GM18505 (cell line): Measurements from ENCODE around the gene GLIPR1L2.
"Not testable (repeated sequence)": the region's sequence is repeated elsewhere in the genome, so short reads cannot be mapped to it uniquely, and the experiment has no call there.

ENCODE experiments used
- ATAC-seq: cut with Tn5 transposase; IDR thresholded peaks from one replicate; pipeline ENCODE4 v1.9.1; 2021; ENCODE audit not compliant: unreplicated experiment
- POLR2A ChIP-seq: IDR thresholded peaks from 4 replicates; pipeline ENCODE4 v1.6.1; 2011; ENCODE audit warnings: borderline replicate concordance; ENCODE audit not compliant: insufficient read depth, insufficient read length; ENCODE audit errors: extremely low read depth

The GLIPR1L2 gene

DNA sequence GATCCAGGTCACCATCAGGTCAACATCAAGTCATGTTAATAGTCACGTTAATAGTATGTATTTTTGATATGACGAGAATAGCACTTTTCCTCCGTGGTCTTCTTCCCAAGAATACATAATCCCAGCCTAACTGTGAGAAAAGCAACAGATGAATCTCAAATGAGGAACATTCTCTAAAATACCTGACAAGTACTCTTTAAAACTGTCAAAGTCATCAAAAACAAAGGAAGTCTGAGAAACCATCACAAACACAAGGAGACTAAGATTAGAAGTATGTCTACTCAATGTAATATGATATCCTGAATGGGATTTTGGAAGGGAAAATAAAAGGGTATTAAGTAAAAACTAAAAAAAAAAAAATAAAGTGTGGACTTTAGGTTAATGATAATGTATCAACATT is 52.8 kb downstream of the GLIPR1L2 start:
- ATAC-seq, result no peak
- TF ChIP-seq POLR2A, result no peak

DNA sequence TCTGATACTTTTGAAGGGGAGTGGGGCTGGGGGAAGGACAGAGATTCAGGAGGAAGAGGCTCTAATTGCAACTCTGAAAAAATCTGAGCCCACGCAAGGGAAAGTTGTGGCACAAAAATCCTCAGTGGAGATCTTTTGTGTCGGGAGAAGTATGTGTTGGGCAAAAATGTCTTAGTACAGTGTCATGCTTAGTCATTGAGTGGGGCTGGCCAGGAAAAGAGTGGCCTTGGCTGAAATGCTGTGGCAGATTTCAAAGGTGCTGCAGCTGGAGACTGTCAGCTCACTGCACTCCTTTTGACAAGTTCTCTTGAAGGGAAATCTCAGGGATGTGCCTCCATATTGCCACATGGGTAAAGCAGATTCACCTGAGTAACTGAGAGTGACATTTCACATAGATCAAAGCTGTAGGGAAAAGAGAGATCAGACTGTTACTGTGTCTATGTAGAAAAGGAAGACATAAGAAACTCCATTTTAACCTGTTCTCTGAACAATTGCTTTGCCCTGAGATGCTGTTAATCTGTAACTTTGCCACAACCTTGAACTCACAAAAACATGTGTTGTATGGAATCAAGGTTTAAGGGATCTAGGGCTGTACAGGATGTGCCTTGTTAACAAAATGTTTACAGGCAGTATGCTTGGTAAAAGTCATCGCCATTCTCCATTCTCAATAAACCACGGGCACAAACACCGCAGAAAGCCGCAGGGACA is 53.7 kb downstream of the GLIPR1L2 start:
- TF ChIP-seq POLR2A, result no peak
- no peak for ATAC-seq

DNA sequence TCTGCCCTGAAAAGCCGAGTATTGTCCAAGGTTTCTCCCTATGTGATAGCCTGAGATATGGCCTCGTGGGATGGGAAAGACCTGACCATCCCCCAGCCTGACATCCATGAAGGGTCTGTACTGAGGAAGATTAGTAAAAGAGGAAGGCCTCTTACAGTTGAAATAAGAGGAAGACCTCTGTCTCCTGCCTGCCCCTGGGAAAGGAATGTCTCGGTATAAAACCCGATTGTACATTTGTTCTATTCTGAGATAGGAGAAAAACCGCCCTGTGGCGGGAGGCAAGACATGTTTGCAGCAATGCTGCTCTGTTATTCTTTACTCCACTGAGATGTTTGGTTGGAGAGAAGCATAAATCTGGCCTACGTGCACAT is 54.2 kb downstream of the GLIPR1L2 start:
- ATAC-seq, result not testable (repeated sequence)

DNA sequence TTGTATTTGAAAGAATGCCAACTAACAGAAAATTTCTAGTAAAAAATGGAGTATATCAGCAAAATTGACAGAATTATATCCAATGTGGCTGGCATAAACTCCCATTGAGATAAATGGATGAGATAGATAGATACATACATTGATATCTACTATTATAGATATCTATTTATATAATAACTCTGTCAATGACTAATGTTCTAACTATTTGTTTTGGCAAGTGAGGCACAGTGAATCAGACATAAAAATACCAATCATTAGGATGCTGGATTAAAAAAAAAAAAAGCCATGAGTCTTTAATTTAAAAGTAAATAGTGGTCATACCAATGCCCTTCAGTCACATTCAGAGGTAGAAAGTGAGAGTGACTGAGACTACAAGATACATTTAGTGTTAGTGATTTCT is 56.0 kb downstream of the GLIPR1L2 start:
- no peak for ATAC-seq
- no peak for TF ChIP-seq POLR2A

DNA sequence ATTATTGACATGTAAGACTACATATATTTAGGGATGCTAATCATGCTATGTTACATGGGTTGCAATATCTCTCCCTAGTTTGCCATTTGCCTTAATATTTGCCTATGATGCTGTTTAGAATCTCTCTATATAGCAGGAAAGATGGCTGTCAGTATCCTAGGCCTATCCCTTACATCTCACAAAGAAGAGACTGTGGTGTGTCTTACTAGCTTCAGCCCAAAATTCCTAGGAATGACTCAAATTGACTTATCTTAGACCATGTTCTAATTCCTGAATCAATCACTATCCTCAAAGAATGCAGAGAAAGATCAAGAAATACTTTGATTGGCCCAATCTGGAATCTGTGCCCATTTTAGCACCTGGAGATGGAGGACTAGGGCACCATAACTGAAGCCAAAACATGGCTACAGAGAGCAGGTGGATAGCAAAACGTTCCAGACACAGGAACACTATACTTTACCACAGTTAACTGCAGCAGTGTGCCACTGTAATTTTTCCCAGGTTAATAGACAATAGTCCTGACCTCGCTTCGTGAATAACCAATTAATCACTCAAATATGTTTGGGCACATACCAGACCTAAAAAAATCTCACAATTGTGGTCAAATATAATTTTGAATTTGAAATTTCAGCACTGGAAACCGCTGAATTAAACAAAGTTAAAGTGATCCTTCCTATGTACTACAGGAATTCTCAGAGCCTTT is 57.0 kb downstream of the GLIPR1L2 start:
- TF ChIP-seq POLR2A, result no peak
- ATAC-seq, result no peak

DNA sequence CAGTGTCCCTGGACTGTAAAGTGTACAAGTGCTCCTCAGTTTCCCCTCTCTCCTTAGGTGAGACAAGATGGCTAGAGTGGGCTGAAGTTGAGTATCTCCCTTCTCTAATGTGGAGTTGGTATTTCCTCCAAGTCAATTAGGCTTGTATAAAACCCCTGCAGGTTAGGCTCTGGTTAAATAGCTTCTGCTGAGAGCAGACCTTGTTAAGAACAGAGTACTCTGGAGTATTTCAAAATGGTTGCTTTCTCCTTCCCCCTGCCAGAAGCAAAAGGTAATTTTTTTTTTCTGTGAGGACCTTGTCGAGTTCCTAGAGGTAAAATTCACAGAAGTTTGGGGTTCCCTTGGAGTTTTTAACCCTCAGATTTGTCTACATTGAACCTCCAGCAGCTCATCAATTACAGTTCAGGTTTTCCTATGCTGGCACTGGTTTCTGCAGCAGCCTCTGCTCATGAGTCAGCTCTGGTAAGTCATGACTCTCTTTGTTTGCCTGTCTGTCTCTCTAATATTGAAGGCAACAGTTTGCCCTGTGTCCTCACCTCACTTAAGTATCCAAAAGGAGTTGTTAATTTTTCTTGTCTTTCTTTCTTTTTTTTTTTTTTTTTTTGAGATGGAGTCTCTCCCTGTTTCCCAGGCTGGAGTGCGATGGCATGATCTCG is 61.9 kb downstream of the GLIPR1L2 start:
- no peak for ATAC-seq
- TF ChIP-seq POLR2A, result no peak

DNA sequence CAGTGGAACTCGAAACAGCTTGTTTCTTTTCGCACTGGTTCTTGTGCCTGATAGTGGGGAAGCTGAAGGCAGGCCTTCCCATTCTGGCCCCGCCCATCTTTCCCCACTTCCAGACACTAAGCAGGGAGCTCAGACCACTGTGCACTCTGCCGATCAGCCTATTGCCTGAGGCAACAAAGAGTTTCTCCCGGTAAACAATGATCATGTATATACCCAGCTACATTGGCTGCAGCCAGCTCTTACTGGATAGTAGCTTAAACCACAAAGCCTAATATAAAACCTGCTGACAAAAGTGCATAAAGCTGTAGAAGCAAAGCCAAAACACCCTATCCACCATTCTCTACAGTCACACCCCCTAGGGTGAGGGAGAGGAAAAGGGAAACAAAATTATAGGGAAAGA is 65.0 kb downstream of the GLIPR1L2 start:
- TF ChIP-seq POLR2A, result no peak
- no peak for ATAC-seq

DNA sequence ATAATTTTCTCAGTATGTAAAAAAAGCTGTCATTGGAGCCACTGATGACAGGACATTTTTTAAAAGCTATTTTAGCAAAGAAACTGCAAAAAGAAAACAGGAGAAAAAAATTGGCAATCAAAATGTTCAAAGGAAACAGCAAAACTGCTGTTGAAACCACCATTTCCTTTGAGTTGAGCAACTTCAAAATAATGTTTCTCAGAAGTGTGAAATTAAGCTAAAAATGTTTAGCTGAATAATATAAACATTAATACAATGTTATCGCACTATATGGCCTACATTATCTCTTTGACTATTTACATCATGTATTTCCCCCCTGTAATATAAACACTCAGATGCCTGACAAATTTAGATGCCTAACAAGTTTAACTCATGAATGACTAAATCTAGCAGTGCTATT is 66.3 kb downstream of the GLIPR1L2 start:
- TF ChIP-seq POLR2A, result no peak
- no peak for ATAC-seq

DNA sequence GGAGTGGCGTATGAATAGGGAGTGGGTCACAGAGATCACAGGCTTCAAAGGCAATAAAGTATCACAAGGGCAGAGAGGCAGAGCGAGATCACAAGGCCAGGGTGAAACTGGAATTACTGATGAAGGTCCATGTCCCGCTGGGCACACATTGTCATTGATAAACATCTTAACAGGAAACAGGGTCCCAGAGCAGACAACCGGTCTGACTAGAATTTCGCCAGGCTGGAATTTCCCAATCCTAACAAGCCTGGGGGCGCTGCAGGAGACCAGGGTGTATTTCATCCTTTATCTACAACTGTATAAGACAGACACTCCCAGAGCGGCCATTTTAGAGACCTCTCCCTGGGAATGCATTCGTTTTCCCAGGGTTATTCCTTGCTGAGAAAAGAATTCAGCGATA is 67.0 kb downstream of the GLIPR1L2 start:
- not testable (repeated sequence) for ATAC-seq

DNA sequence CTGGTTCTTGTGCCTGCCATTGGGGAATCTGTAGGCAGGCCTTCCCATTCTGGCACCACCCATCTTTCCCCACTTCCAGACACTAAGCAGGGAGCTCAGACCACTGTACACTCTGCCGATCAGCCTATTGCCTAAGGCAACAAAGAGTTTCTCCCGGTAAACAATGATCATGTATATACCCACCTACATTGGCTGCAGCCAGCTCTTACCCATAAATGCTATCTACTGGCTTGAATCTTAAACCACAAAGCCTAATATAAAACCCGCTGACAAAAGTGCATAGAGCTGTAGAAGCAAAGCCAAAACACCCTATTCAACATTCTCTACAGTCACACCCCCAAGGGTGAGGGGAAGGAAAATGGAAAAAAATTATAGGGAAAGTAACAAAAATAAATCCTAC is 68.9 kb downstream of the GLIPR1L2 start:
- no peak for ATAC-seq
- TF ChIP-seq POLR2A, result no peak

DNA sequence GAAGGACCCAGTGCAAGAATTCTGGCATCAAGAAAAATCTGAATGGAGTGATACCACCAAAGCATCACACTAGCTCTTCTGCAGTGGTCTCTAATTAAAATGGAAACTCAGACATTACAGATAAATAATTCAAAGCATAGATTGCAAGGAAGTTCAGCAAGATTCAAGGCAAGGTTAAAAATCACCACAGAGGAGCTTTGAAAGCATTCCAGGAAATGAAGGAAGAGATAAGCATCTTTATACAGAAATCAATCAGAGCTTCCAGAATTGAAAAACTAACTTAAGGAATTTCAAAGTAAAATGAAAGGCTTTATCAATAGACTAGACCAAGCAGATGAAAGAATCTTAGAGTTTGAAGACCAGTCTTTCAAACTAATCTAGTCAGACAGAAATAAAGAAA is 69.3 kb downstream of the GLIPR1L2 start:
- no peak for TF ChIP-seq POLR2A
- ATAC-seq, result no peak

DNA sequence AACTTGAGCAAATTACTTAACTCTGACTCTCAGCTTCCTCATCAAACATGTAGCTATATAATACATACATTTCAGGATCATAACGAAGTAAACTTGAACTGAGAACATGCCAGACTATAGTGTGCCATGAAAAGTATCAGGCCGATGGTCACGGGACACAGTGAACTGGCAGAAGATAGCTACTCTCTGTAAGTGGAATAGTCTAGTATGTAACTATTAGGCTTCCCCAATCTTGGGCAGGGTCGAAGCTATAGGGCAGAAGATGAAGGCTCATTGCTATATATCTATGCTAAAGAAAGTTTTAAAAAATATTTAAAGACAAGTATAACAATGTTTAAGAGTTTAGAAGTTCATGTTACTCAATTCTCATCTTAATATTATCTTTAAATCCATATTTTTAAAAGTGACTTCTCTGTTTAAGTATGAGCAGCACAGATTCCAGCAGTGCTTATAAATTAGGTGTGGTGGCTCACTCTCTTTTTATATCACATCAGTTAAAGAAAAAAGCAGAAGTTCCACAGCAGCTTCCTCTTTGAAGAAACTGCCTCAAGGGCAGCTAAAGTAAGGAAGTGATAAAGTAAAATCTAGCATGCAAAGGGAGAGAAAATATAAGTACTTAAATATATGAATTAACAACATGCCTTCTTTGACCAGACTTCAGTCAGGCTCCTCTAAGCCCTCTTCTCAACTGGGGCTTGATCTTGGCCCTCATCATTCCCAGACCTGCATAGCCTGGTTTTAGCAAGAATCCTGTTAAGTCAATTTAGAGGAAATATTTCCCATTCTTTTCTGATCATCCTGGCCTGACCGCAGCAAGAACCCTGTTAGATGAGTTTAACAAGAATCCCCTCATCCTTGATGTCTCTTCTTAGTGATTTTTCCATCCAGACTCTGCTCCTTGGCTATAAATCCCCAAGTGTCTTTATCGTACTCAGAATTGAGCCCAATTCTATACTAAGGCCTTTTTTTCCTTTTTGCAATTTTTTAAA is 81.3 kb downstream of the GLIPR1L2 start:
- no peak for TF ChIP-seq POLR2A
- ATAC-seq, result peak; percentile 83

DNA sequence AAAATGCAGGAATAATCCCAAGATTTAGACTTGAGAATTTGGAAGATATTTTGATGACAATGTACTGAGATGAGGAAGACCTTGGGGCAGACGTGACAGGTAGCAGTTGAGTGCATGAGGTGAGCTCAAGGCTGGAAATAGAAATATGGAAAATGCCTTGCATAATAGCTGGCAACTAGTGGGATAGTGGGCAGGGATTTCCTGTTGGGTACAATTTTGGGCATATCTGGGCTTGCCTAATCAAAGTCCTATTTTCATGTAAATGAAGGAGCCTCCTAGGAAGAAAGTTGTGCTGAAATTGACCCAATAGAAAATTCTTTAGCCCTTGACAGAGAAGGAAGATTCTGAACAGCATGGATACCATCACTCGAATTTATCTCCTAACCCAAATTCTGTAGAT is 83.2 kb downstream of the GLIPR1L2 start:
- no peak for TF ChIP-seq POLR2A

More for the DNA sequence above, 83.2 kb downstream of the GLIPR1L2 start:
- ATAC-seq, result no peak
